ENCODE data around the gene C11orf65.

DNA sequence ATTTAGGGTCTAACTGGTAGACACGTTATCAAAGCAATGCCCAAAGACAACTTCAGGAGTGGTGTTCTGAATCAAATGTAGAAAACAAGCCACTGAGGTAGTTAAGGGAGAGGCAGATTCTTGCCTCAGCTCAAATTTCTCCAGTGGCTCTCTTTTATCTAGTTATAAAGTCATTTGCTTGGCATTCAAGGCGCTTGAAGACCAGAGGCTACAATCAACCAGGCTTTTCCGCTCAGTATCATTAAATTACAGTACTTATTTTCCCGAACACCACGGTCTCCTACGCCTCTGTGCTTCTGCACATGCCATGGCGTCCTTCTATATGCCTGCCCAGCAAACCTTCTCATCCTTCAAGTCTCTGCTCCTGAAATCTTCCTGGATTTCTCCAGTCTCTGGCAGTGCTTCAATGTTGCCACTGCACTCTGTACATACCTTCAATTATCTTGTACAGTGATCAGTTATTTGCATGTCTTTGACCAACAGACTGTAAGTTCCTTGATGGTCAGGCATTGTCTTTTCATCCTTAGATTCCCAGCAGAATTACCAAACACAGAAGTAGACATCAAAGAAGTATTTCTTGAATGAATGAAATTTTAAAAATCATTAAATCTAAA, 29.4 kb upstream of the C11orf65 start:
- TF ChIP-seq TRIM28 (IDR thresholded peaks at IDR 0.05; ENCODE audit: borderline replicate concordance, low read length) = 0 out of 2 replicates have a peak, but pooled peaks have one; percentile 19
- TF ChIP-seq SALL2 (tag by site-specific recombination; IDR thresholded peaks at IDR 0.05; ENCODE audit: borderline replicate concordance) = no peak
- TF ChIP-seq, protein P1, sequence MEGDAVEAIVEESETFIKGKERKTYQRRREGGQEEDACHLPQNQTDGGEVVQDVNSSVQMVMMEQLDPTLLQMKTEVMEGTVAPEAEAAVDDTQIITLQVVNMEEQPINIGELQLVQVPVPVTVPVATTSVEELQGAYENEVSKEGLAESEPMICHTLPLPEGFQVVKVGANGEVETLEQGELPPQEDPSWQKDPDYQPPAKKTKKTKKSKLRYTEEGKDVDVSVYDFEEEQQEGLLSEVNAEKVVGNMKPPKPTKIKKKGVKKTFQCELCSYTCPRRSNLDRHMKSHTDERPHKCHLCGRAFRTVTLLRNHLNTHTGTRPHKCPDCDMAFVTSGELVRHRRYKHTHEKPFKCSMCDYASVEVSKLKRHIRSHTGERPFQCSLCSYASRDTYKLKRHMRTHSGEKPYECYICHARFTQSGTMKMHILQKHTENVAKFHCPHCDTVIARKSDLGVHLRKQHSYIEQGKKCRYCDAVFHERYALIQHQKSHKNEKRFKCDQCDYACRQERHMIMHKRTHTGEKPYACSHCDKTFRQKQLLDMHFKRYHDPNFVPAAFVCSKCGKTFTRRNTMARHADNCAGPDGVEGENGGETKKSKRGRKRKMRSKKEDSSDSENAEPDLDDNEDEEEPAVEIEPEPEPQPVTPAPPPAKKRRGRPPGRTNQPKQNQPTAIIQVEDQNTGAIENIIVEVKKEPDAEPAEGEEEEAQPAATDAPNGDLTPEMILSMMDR (tag by site-specific recombination; IDR thresholded peaks at IDR 0.05) = no peak
- no peak for TF ChIP-seq ZNF558 (tag by site-specific recombination; IDR thresholded peaks at IDR 0.05)
- no peak for TF ChIP-seq ZNF830 (tag by site-specific recombination; IDR thresholded peaks at IDR 0.05; ENCODE audit: low read depth)
- TF ChIP-seq MZF1 (tag by site-specific recombination; IDR thresholded peaks at IDR 0.05; ENCODE audit: borderline replicate concordance) = no peak
- TF ChIP-seq, protein P2, sequence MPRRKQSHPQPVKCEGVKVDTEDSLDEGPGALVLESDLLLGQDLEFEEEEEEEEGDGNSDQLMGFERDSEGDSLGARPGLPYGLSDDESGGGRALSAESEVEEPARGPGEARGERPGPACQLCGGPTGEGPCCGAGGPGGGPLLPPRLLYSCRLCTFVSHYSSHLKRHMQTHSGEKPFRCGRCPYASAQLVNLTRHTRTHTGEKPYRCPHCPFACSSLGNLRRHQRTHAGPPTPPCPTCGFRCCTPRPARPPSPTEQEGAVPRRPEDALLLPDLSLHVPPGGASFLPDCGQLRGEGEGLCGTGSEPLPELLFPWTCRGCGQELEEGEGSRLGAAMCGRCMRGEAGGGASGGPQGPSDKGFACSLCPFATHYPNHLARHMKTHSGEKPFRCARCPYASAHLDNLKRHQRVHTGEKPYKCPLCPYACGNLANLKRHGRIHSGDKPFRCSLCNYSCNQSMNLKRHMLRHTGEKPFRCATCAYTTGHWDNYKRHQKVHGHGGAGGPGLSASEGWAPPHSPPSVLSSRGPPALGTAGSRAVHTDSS (tag by site-specific recombination; IDR thresholded peaks at IDR 0.05) = no peak
- TF ChIP-seq ZNF785 (tag by site-specific recombination; IDR thresholded peaks at IDR 0.05) = no peak

Measured in HEK293 (cell line).